ENCODE data around the gene COMT.

The COMT gene

GRCh38 chr22:20014526-20015186 is 73.1 kb downstream of the COMT start:
- peak; percentile 38 to 72 for DNase-seq

- DNase-seq = no peak
These were observed 73.6 kb downstream of the COMT start for GRCh38 chr22:20015187-20015625.

- DNase-seq = peak in 1 of 2 experiments; percentile 47
These were observed 74.6 kb downstream of the COMT start for GRCh38 chr22:20015971-20016733.

GRCh38 chr22:20016734-20017621 is 75.4 kb downstream of the COMT start, which contains the start of gene ARVCF:
ARVCF (minus strand) TSS chr22:20016823; CDS start chr22:19990794, 26,029 bp downstream.
- peak; percentile 78 to 93 for DNase-seq

GRCh38 chr22:20017622-20017958 is 76.0 kb downstream of the COMT start:
- no peak for DNase-seq

- no peak for DNase-seq
These were observed 76.4 kb downstream of the COMT start for GRCh38 chr22:20018001-20018400.
